ENCODE measurements around the gene TCOF1.

The TCOF1 gene

GRCh38 chr5:150431574-150431973, 74.1 kb downstream of the TCOF1 start:
- Histone ChIP-seq H2BK15ac (replicated peaks; ENCODE audit: low read depth) (no peak overlapping the region), H3K9ac (ENCODE audit: low read length) (no peak overlapping the region), H3K4me1 (ENCODE audit: control insufficient read depth, low read depth, low read length) (no peaks in the 10 kb centered on the region), H3K4me3 (ENCODE audit: low read length) (no peak overlapping the region), H3K18ac (ENCODE audit: low read length) (no peak overlapping the region), H3K79me1 (ENCODE audit: low read length) (no peaks in the 10 kb centered on the region), H3K4me2 (ENCODE audit: low read length) (no peak overlapping the region), H3K79me2 (ENCODE audit: control insufficient read depth, insufficient read depth, low read length) (no peaks in the 10 kb centered on the region), H3K36me3 (ENCODE audit: control insufficient read depth, insufficient read depth, low read length) (no peaks in the 10 kb centered on the region), H3K56ac (ENCODE audit: low read length) (no peak overlapping the region), H4K5ac (ENCODE audit: low read length) (no peak overlapping the region), H2BK120ac (ENCODE audit: low read depth, low read length) (no peak overlapping the region), H3K4ac (ENCODE audit: low read depth, low read length) (no peak overlapping the region), H2BK5ac (ENCODE audit: low read length) (no peak overlapping the region), H2AK5ac (ENCODE audit: low read length) (no peak overlapping the region), H3K23ac (ENCODE audit: low read length) (no peak overlapping the region), H4K8ac (ENCODE audit: low read depth, low read length) (no peak overlapping the region), H3K27ac (ENCODE audit: low read depth, low read length) (no peak overlapping the region), H3K27me3 (ENCODE audit: insufficient read depth, low read length, poor library complexity) (no peaks in the 10 kb centered on the region)
- DNase-seq: no peak
- WGBS (ENCODE audit: extremely low coverage, insufficient coverage, low lambda C conversion rate): no CpG with 5 or more reads among the region's 4 CpGs

- DNase-seq: peak; percentile 87
- Histone ChIP-seq H4K5ac (ENCODE audit: low read length) (no peak overlapping the region), H3K36me3 (ENCODE audit: control insufficient read depth, insufficient read depth, low read length) (no peaks in the 10 kb centered on the region), H3K56ac (ENCODE audit: low read length) (no peak overlapping the region), H3K9ac (ENCODE audit: low read length) (no peak overlapping the region), H3K23ac (ENCODE audit: low read length) (no peak overlapping the region), H2AK5ac (ENCODE audit: low read length) (no peak overlapping the region), H3K4me1 (ENCODE audit: control insufficient read depth, low read depth, low read length) (no peaks in the 10 kb centered on the region), H3K27ac (ENCODE audit: low read depth, low read length) (no peak overlapping the region), H4K8ac (ENCODE audit: low read depth, low read length) (no peak overlapping the region), H3K79me1 (ENCODE audit: low read length) (no peaks in the 10 kb centered on the region), H2BK5ac (ENCODE audit: low read length) (no peak overlapping the region), H2BK120ac (ENCODE audit: low read depth, low read length) (no peak overlapping the region), H3K79me2 (ENCODE audit: control insufficient read depth, insufficient read depth, low read length) (no peaks in the 10 kb centered on the region), H3K4me3 (ENCODE audit: low read length) (no peak overlapping the region), H2BK15ac (replicated peaks; ENCODE audit: low read depth) (no peak overlapping the region), H3K4ac (ENCODE audit: low read depth, low read length) (no peak overlapping the region), H3K4me2 (ENCODE audit: low read length) (no peak overlapping the region), H3K27me3 (ENCODE audit: insufficient read depth, low read length, poor library complexity) (no peaks in the 10 kb centered on the region), H3K18ac (ENCODE audit: low read length) (no peak overlapping the region)
- WGBS (ENCODE audit: extremely low coverage, insufficient coverage, low lambda C conversion rate): no CpG with 5 or more reads among the region's 6 CpGs
Measured at GRCh38 chr5:150434464-150434863, 77.0 kb downstream of the TCOF1 start.

- H2BK5ac ChIP-seq (ENCODE audit: low read length): no peak overlapping the region
- no peak overlapping the region for H4K5ac ChIP-seq (ENCODE audit: low read length)
- H3K18ac ChIP-seq (ENCODE audit: low read length): no peak overlapping the region
- H3K79me2 ChIP-seq (ENCODE audit: control insufficient read depth, insufficient read depth, low read length): no peaks in the 10 kb centered on the region
- no peak overlapping the region for H3K4me3 ChIP-seq (ENCODE audit: low read length)
- H2BK120ac ChIP-seq (ENCODE audit: low read depth, low read length): no peak overlapping the region
- H3K79me1 ChIP-seq (ENCODE audit: low read length): no peaks in the 10 kb centered on the region
- no peak overlapping the region for H3K4me2 ChIP-seq (ENCODE audit: low read length)
- no peak overlapping the region for H3K56ac ChIP-seq (ENCODE audit: low read length)
- no peaks in the 10 kb centered on the region for H3K27me3 ChIP-seq (ENCODE audit: insufficient read depth, low read length, poor library complexity)
- H2AK5ac ChIP-seq (ENCODE audit: low read length): no peak overlapping the region
- no peak overlapping the region for H3K27ac ChIP-seq (ENCODE audit: low read depth, low read length)
- no peak overlapping the region for H3K9ac ChIP-seq (ENCODE audit: low read length)
- peak; percentile 92 for DNase-seq
- WGBS (ENCODE audit: extremely low coverage, insufficient coverage, low lambda C conversion rate): no CpG with 5 or more reads among the region's 13 CpGs
- H3K23ac ChIP-seq (ENCODE audit: low read length): no peak overlapping the region
- H3K4me1 ChIP-seq (ENCODE audit: control insufficient read depth, low read depth, low read length): no peaks in the 10 kb centered on the region
- H3K36me3 ChIP-seq (ENCODE audit: control insufficient read depth, insufficient read depth, low read length): no peaks in the 10 kb centered on the region
- no peak overlapping the region for H4K8ac ChIP-seq (ENCODE audit: low read depth, low read length)
- no peak overlapping the region for H2BK15ac ChIP-seq (replicated peaks; ENCODE audit: low read depth)
- H3K4ac ChIP-seq (ENCODE audit: low read depth, low read length): no peak overlapping the region
Measured at GRCh38 chr5:150436141-150436680, 78.7 kb downstream of the TCOF1 start.

DNA sequence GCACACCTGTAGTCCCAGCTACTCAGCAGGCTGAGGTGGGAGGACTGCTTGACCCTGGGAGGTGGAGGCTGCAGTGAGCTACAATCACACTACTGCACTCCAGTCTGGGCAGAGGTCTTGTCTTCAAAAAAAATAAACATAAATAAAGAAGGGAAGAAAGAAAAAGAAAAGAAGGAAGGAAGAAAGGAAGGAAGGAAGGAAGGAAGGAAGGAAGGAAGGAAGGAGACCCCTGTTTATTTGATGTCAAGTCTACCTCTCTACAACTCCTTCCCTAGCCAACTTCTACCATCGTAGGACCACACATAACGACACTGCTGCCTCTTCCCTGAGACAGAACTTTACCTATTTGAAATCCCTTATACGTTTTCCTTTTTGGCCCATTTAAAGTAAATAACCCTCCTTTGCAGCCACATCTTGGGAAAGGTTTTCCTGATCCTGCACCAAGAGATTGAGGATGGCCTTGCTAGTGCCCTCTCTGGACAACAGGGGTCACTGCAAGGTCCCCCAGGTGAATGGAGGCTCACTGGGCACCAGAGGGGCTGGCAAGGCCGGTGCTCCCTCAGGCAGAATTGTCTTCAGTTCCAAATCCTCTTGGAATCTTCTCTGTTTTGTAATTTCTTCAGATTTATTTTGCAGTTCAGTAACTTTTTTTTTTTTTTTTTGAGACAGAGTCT, 81.5 kb downstream of the TCOF1 start:
- Histone ChIP-seq H3K4me3 (ENCODE audit: low read length) (no peak overlapping the region), H2BK120ac (ENCODE audit: low read depth, low read length) (no peak overlapping the region), H3K4ac (ENCODE audit: low read depth, low read length) (no peak overlapping the region), H3K23ac (ENCODE audit: low read length) (no peak overlapping the region), H3K4me2 (ENCODE audit: low read length) (no peak overlapping the region), H3K79me2 (ENCODE audit: control insufficient read depth, insufficient read depth, low read length) (no peaks in the 10 kb centered on the region), H3K4me1 (ENCODE audit: control insufficient read depth, low read depth, low read length) (peaks cover 2% of the 10 kb centered on the region), H3K9ac (ENCODE audit: low read length) (no peak overlapping the region), H2AK5ac (ENCODE audit: low read length) (no peak overlapping the region), H4K8ac (ENCODE audit: low read depth, low read length) (no peak overlapping the region), H3K56ac (ENCODE audit: low read length) (no peak overlapping the region), H2BK15ac (replicated peaks; ENCODE audit: low read depth) (no peak overlapping the region), H3K18ac (ENCODE audit: low read length) (no peak overlapping the region), H3K79me1 (ENCODE audit: low read length) (no peaks in the 10 kb centered on the region), H3K27me3 (ENCODE audit: insufficient read depth, low read length, poor library complexity) (no peaks in the 10 kb centered on the region), H3K27ac (ENCODE audit: low read depth, low read length) (no peak overlapping the region), H3K36me3 (ENCODE audit: control insufficient read depth, insufficient read depth, low read length) (peaks cover 2% of the 10 kb centered on the region), H4K5ac (ENCODE audit: low read length) (no peak overlapping the region), H2BK5ac (ENCODE audit: low read length) (no peak overlapping the region)
- peak; percentile 85 for DNase-seq
- no CpG with 5 or more reads among the region's 4 CpGs for WGBS (ENCODE audit: extremely low coverage, insufficient coverage, low lambda C conversion rate)

DNA sequence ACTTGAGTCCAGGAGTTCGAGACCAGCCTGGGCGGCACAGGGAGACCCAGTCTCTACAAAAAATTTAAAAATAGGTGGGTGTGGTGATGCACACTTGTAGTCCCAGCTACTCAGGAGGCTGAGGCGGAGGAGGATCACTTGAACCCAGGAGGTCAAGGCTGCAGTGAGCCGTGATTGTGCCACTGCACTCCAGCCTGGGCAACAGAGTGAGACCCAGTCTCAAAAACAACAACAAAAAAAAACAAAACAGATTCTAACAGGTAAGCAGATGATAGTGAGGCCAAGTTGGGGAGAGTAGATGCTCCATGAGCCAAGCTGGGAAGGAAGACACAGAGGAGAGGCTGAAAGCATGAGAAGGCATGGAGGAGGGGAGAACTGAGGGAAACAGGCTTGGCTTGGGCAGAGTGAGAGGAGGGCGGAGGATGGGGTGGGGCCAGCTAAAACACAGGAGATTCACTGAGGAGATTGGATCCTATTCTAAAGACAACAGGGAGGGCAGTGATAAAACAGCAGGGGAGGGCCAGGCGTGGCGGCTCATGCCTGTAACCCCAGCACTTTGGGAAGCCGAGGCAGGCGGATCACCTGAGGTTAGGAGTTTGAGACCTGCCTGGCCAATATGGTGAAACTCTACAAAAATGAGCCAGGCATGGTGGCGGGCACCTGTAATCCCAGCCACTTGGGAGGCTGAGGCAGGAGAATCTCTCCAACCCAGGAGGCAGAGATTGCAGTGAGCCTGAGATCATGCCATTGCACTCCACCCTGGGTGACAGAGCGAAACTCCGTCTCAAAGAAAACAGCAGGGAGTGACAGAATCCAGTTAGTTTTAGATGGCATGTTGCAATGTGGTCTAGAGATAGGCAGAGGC, 83.7 kb downstream of the TCOF1 start:
- H3K79me1 ChIP-seq (ENCODE audit: low read length): peaks cover 8% of the 10 kb centered on the region
- no peaks in the 10 kb centered on the region for H3K27me3 ChIP-seq (ENCODE audit: insufficient read depth, low read length, poor library complexity)
- H3K56ac ChIP-seq (ENCODE audit: low read length): peak overlapping the region; percentile 6
- H4K5ac ChIP-seq (ENCODE audit: low read length): no peak overlapping the region
- no peak overlapping the region for H3K4me3 ChIP-seq (ENCODE audit: low read length)
- H3K4me2 ChIP-seq (ENCODE audit: low read length): no peak overlapping the region
- peaks cover 15% of the 10 kb centered on the region for H3K36me3 ChIP-seq (ENCODE audit: control insufficient read depth, insufficient read depth, low read length)
- no peak overlapping the region for H3K9ac ChIP-seq (ENCODE audit: low read length)
- DNase-seq: peak; percentile 78
- H3K27ac ChIP-seq (ENCODE audit: low read depth, low read length): no peak overlapping the region
- no peak overlapping the region for H4K8ac ChIP-seq (ENCODE audit: low read depth, low read length)
- no peak overlapping the region for H3K18ac ChIP-seq (ENCODE audit: low read length)
- H2BK120ac ChIP-seq (ENCODE audit: low read depth, low read length): no peak overlapping the region
- H3K4me1 ChIP-seq (ENCODE audit: control insufficient read depth, low read depth, low read length): peaks cover 2% of the 10 kb centered on the region
- no peak overlapping the region for H3K4ac ChIP-seq (ENCODE audit: low read depth, low read length)
- peaks cover 6% of the 10 kb centered on the region for H3K79me2 ChIP-seq (ENCODE audit: control insufficient read depth, insufficient read depth, low read length)
- H3K23ac ChIP-seq (ENCODE audit: low read length): no peak overlapping the region
- no peak overlapping the region for H2BK15ac ChIP-seq (replicated peaks; ENCODE audit: low read depth)
- H2BK5ac ChIP-seq (ENCODE audit: low read length): no peak overlapping the region
- no peak overlapping the region for H2AK5ac ChIP-seq (ENCODE audit: low read length)
- no CpG with 5 or more reads among the region's 12 CpGs for WGBS (ENCODE audit: extremely low coverage, insufficient coverage, low lambda C conversion rate)

Measured in mesendoderm (in vitro differentiated cells).